Uterus (tissue), 4 donors: ENCODE data around the gene PPP1R27. TPM values are rescaled to one million over a fixed set of nuclear protein-coding genes. Genes with fewer than 3 reads are reported as not detected.

Experiments
- DNase-seq, 2 donors: peaks; one replicate each; pipeline ENCODE4 v3.0.0-alpha.2; 2019 to 2020
- H3K27ac ChIP-seq, 2 donors: fragments of 200-600 bp; sonication (generic); 1 replicate in 1 of 2; 2 replicates in 1 of 2; pipeline ENCODE4 v1.5.1; 2016 to 2018
- H3K27me3 ChIP-seq, 2 donors: fragments of 200-600 bp; sonication (generic); one replicate each; pipeline ENCODE4 v1.5.1; 2018 to 2019; ENCODE audit warnings: control low read depth in 1 of 2
- H3K36me3 ChIP-seq, 2 donors: fragments of 200-600 bp; sonication (generic); one replicate each; pipeline ENCODE4 v1.5.1; 2019; ENCODE audit warnings: control low read depth in 1 of 2
- H3K4me1 ChIP-seq, 2 donors: fragments of 200-600 bp; sonication (generic); one replicate each; pipeline ENCODE4 v1.5.1; 2018 to 2019; ENCODE audit warnings: control low read depth in 1 of 2
- H3K4me3 ChIP-seq, 2 donors: fragments of 200-600 bp; sonication (generic); 1 replicate in 1 of 2; 2 replicates in 1 of 2; pipeline ENCODE4 v1.5.1; 2018 to 2019; ENCODE audit warnings: mild to moderate bottlenecking in 1 of 2
- H3K9me3 ChIP-seq, 2 donors: fragments of 200-600 bp; sonication (generic); one replicate each; pipeline ENCODE4 v1.5.1; 2019; ENCODE audit warnings: control low read depth in 1 of 2
- POLR2A ChIP-seq, 2 donors: fragments of 450-650 bp; IDR thresholded peaks; one replicate each; pipeline ENCODE4 v1.6.1; 2016; ENCODE audit warnings: antibody characterized with exemption in 2 of 2, mild to moderate bottlenecking in 1 of 2, moderate library complexity in 1 of 2
- intact Hi-C: fragments of 100-400 bp; cut with DNase I; formaldehyde crosslinking; loops from one replicate; pipeline ENCODE4 v1.15.1; 2023; ENCODE audit warnings: low total_unique reads
- total RNA-seq, 4 donors: library from RNA; depleted of rRNA in 3 of 4; stranded (reverse); fragments of >200 nt in 3 of 4; gene quantifications; one replicate each; pipeline versions ENCODE4 v1.1.0 to v1.2.4, GENCODE V29; 2014 to 2023
- TF ChIP-seq, protein P1 (sequence below), 4 experiments: fragments of 200-600 bp in 2 of 4; fragments of 450-650 bp in 2 of 4; sonication (generic) in 2 of 4; IDR thresholded peaks; one replicate each; pipeline ENCODE4 v1.5.1; 2016 to 2019; ENCODE audit warnings: antibody characterized with exemption in 4 of 4, mild to moderate bottlenecking in 2 of 4, moderate library complexity in 1 of 4
- donor health status: DM: yes; HTN: yes; CAD: no.

PPP1R27 gene
- total RNA-seq, 4 donors from 2014 or later, result 1.6 TPM; not detected in 3

DNA sequence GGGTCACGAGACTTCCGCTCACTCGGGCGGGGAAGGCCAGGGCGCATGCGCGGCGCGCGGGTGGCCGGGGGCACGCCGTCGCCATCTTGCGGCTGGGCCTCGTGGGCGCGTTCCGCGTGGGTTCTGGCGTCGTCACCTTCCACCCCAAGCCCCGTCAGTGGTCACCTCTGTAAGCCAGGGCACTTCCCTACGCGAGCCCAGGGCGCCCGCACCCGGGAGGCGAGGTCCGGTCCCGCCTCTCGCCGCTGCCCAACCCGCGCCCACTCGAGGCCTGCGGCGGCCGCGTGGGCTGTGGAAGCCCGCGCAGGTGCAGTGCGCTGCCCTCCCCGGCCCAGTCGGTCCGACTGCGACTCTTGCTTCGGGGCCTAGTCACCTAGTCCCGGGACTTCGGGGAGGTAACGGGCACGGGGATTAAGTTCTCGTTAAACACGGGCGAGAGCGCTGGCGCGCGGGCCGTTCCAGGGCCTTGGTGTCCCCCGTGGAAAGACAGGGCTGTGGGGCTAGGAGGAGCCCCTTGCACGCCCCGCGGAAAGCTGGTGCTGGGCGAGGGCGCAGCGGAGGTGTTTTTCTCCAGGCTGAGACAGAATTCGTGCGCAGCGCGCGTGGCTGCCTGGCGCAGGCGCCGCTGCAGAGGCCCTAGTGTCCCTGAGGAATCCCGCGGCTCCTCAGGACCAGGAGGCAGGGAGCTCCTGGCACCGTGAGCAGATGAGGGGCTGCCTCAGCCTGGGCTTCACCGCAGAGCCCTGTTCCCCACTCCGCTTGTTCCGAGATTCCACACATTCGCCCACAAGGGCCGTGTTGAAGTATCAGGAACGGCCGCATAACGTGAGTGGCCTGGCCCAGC lies 36.8 kb upstream of the PPP1R27 start:
- Histone ChIP-seq H3K4me3 (peak overlapping the region; percentile 74 to 88), H3K36me3 (no peaks in the 10 kb centered on the region), H3K27ac (peak overlapping the region; percentile 96 to 97), H3K4me1 (peaks cover 0 to 26% of the 10 kb centered on the region in 2 donors), H3K9me3 (no peaks in the 10 kb centered on the region), H3K27me3 (no peaks in the 10 kb centered on the region)
- DNase-seq, result peak; percentile 93 to 94
- intact Hi-C loops, result no loop called here
- TF ChIP-seq POLR2A (IDR thresholded peaks at IDR 0.05), result peak; percentile 92 to 99
- TF ChIP-seq, protein P1, sequence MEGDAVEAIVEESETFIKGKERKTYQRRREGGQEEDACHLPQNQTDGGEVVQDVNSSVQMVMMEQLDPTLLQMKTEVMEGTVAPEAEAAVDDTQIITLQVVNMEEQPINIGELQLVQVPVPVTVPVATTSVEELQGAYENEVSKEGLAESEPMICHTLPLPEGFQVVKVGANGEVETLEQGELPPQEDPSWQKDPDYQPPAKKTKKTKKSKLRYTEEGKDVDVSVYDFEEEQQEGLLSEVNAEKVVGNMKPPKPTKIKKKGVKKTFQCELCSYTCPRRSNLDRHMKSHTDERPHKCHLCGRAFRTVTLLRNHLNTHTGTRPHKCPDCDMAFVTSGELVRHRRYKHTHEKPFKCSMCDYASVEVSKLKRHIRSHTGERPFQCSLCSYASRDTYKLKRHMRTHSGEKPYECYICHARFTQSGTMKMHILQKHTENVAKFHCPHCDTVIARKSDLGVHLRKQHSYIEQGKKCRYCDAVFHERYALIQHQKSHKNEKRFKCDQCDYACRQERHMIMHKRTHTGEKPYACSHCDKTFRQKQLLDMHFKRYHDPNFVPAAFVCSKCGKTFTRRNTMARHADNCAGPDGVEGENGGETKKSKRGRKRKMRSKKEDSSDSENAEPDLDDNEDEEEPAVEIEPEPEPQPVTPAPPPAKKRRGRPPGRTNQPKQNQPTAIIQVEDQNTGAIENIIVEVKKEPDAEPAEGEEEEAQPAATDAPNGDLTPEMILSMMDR (IDR thresholded peaks at IDR 0.05), result peak in 3 of 4 experiments; percentile 39 to 66 (median 45)

DNA sequence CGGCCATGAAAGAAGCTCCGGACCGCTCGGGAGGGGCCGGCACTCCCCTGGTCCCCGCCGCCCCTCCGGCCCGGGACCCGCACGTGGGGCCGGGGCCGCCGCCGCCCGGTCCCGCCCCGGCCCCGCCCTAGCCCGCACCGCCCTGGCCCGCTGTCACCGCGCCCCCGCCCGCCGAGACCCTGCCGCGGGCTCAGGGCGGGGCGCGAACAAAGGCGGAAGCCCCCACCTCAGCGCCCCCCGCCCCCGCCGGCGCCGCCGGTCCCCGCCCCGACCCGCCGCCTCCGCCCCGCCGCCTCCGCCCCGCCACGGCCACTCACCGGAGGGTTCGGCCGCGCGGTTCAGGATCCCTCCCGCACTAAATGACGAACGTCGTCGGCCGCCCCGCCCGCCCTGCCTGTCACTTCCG lies 36.1 kb upstream of the PPP1R27 start, which contains the start of gene ARHGDIA:
Gene ARHGDIA, minus strand, starts transcription at position 357 of the 406 bp plus-strand sequence. CDS start 1,407 bp downstream, outside the sequence.
- Histone ChIP-seq H3K9me3 (no peaks in the 10 kb centered on the region), H3K27me3 (no peaks in the 10 kb centered on the region), H3K4me1 (peaks cover 0 to 32% of the 10 kb centered on the region in 2 donors), H3K36me3 (no peaks in the 10 kb centered on the region), H3K4me3 (peak within 1 kb of the TSS; percentile 74 to 88), H3K27ac (peak within 1 kb of the TSS; percentile 96 to 97)
- TF ChIP-seq, protein P1 (IDR thresholded peaks at IDR 0.05), result no peak
- no peak for TF ChIP-seq POLR2A (IDR thresholded peaks at IDR 0.05)
- intact Hi-C loops, result no loop called here
- DNase-seq, result no peak

DNA sequence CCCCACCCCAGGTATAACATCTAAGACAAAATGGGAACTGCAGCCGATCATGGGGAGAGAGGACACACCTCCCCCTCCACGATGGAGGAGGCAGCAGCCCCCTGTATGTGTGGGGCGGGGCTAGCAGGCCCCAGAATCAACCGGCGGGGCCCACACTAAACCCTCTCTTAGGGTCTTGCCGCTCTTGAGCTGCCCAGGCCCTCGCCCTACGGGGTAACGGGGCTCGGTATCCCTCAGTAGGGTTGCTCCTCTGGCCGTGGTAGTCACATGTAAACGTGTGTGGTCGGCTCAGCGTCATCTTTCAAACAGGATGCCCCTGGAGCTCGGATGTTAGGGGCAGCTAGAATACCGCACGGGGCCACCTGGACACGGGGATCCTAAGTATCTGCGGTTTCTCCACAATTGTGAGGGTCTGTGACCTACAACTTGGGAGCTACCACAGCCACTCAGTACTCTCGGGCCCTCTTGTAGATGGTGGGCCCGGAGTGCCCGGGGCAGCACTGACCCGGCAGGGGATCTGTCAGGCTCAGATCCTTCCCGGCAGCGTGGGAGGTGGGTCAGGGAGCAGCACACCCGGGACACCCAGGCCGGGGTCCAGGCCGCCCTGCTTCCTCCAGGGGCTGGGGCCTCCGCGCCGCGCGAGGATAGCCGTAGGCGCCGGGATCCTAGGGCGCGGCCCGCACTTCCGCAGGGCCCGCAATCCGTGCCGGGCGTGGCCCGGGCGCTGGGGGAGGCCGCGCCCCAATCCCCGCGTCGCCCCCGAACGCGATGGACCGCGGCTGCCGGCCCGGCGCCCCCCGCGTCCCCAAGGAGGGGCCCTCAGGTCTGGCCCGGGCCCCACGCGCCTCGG lies 35.5 kb upstream of the PPP1R27 start:
- peaks cover 0 to 34% of the 10 kb centered on the region in 2 donors for H3K4me1 ChIP-seq
- TF ChIP-seq POLR2A (IDR thresholded peaks at IDR 0.05), result no peak
- TF ChIP-seq, protein P1 (IDR thresholded peaks at IDR 0.05), result no peak
- H3K9me3 ChIP-seq, result no peaks in the 10 kb centered on the region
- peak; percentile 42 to 48 for DNase-seq
- H3K27ac ChIP-seq, result peak overlapping the region; percentile 96 to 97
- no peaks in the 10 kb centered on the region for H3K27me3 ChIP-seq
- H3K36me3 ChIP-seq, result no peaks in the 10 kb centered on the region
- intact Hi-C loops, result no loop called here
- peak overlapping the region; percentile 74 to 88 for H3K4me3 ChIP-seq

DNA sequence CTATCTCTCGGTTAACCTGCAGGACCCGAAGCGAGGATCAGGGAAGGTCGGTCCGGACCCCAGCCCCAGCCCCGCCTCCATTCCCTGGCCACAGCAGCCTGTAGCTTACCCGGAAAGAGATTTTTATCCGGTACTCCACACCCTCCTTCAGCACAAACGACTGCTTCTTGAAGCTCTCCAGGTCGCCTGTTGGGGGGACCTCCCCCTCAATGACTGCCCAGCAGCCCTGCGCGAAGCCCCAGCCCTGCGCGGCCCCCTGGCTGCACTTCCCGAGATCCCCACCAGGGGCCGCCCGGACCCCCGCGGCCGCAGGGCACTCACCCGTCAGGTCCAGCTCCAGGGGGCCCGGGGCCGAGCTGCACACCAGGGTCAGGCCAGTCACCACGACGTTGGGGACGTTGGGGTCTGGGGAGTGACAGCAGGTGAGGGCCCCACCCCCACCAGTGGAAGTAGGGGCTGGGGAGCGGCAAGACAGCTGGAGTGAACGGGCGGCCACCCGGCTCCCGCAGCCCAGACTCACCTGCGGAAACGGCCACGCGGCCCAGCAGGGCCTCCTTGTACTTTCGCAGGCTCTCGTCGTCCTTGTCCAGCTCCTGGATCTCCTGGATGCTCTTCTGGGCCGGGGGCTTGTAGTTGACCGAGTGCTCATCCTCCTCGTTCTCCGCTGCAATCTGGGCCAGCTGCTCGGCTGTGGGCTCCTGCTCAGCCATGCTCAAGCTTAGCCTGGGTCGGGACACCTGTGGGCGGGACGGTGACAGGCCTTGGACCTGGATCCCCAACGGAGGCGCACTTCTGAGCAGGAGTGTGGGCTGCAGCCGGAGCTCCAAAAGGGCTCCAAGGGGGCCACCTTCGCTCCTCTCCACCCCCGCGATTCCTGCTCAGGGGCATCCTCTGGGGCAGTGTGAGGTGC lies 34.6 kb upstream of the PPP1R27 start:
- TF ChIP-seq, protein P1 (IDR thresholded peaks at IDR 0.05), result peak; percentile 61 to 94 (median 74)
- no peak for TF ChIP-seq POLR2A (IDR thresholded peaks at IDR 0.05)
- Histone ChIP-seq H3K4me3 (peak overlapping the region; percentile 74 to 88), H3K4me1 (peaks cover 0 to 34% of the 10 kb centered on the region in 2 donors), H3K27me3 (no peaks in the 10 kb centered on the region), H3K27ac (peak overlapping the region; percentile 96 to 97), H3K9me3 (no peaks in the 10 kb centered on the region), H3K36me3 (no peaks in the 10 kb centered on the region)
- intact Hi-C loops, result no loop called here
- DNase-seq, result peak; percentile 44 to 61
